EL (cell line): Measurements from ENCODE around the gene SPG21.
"Not testable (repeated sequence)": the region's sequence is repeated elsewhere in the genome, so short reads cannot be mapped to it uniquely, and the experiment has no call there.

Source experiments
- DNase-seq: peaks from one replicate; pipeline ENCODE4 v3.0.0-alpha.2; 2016

The SPG21 gene

GRCh38 chr15:64989416-64990167, at the start of gene SPG21:
Gene SPG21 (minus strand): TSS chr15:64989914. CDS start chr15:64983569, 6,345 bp downstream.
- DNase-seq = peak; percentile 93

GRCh38 chr15:65038836-65039235, 49.1 kb upstream of the SPG21 start:
- DNase-seq = no peak

GRCh38 chr15:65038428-65038827, 48.7 kb upstream of the SPG21 start:
- DNase-seq = no peak

GRCh38 chr15:65037309-65037708, 47.6 kb upstream of the SPG21 start:
- no peak for DNase-seq

- DNase-seq = no peak
Measured at GRCh38 chr15:65034719-65035118, 45.0 kb upstream of the SPG21 start.

GRCh38 chr15:65033659-65034269, 44.0 kb upstream of the SPG21 start:
- peak; percentile 49 for DNase-seq

GRCh38 chr15:65032801-65033537, 43.3 kb upstream of the SPG21 start:
- peak; percentile 79 for DNase-seq

- no peak for DNase-seq
Measured at GRCh38 chr15:65029736-65030208, 40.1 kb upstream of the SPG21 start.

GRCh38 chr15:65028921-65029735, 39.4 kb upstream of the SPG21 start, which contains the start of gene MTFMT:
Gene MTFMT (minus strand): TSS chr15:65029639. CDS start chr15:65029613, 26 bp downstream.
- peak; percentile 81 for DNase-seq

GRCh38 chr15:65028338-65028737, 38.6 kb upstream of the SPG21 start:
- no peak for DNase-seq

GRCh38 chr15:65027593-65027992, 37.9 kb upstream of the SPG21 start:
- DNase-seq = no peak

GRCh38 chr15:65026756-65027155, 37.0 kb upstream of the SPG21 start:
- DNase-seq = no peak

GRCh38 chr15:65021488-65021887, 31.8 kb upstream of the SPG21 start:
- no peak for DNase-seq

- peak; percentile 7 for DNase-seq
Measured at GRCh38 chr15:65020419-65020818, 30.7 kb upstream of the SPG21 start.

- not testable (repeated sequence) for DNase-seq
Measured at GRCh38 chr15:65011198-65011597, 21.5 kb upstream of the SPG21 start.

- DNase-seq = no peak
Measured at GRCh38 chr15:65008983-65009382, 19.3 kb upstream of the SPG21 start.

GRCh38 chr15:65006876-65007275, 17.2 kb upstream of the SPG21 start:
- no peak for DNase-seq

- no peak for DNase-seq
Measured at GRCh38 chr15:65004993-65005392, 15.3 kb upstream of the SPG21 start.

GRCh38 chr15:64997745-64998375, 8.1 kb upstream of the SPG21 start:
- DNase-seq = no peak

GRCh38 chr15:64997066-64997465, 7.4 kb upstream of the SPG21 start:
- no peak for DNase-seq

GRCh38 chr15:64993290-64993689, 3.6 kb upstream of the SPG21 start:
- no peak for DNase-seq

GRCh38 chr15:64991536-64992135, 1.9 kb upstream of the SPG21 start:
- no peak for DNase-seq
